IPS DF 6.9 (cell line): Measurements from ENCODE around the gene KCNQ1.
"Not testable (repeated sequence)": the region's sequence is repeated elsewhere in the genome, so short reads cannot be mapped to it uniquely, and the experiment has no call there.

Experiments used
- DNase-seq: peaks from one replicate; pipeline ENCODE4 v3.0.0-alpha.2; 2013; ENCODE audit warnings: low read depth, low spot score
- H3K27ac ChIP-seq: one replicate; pipeline ENCODE4 v1.5.1; 2013; ENCODE audit warnings: low read length, control low read depth
- H3K27me3 ChIP-seq: 2 replicates; pipeline ENCODE4 v1.6.1; 2013; ENCODE audit warnings: mild to moderate bottlenecking, low read length; ENCODE audit not compliant: control insufficient read depth, insufficient read depth
- H3K36me3 ChIP-seq: 2 replicates; pipeline ENCODE4 v1.6.1; 2013; ENCODE audit warnings: low read length; ENCODE audit not compliant: control insufficient read depth, insufficient read depth
- H3K4me1 ChIP-seq: 2 replicates; pipeline ENCODE4 v1.6.1; 2013; ENCODE audit warnings: low read length; ENCODE audit not compliant: control insufficient read depth, insufficient read depth
- H3K4me3 ChIP-seq: 2 replicates; pipeline ENCODE4 v1.5.1; 2013; ENCODE audit warnings: mild to moderate bottlenecking, low read length
- H3K9me3 ChIP-seq: 2 replicates; pipeline ENCODE4 v1.6.1; 2013; ENCODE audit warnings: low read length, inconsistent platforms; ENCODE audit not compliant: control insufficient read depth, insufficient read depth
- WGBS: extraction: QIAGEN DNeasy Blood & Tissue Kit; methylation state at CpG from one replicate; pipeline ENCODE4 v1.1.7; 2013; ENCODE audit warnings: mixed read lengths, missing lambda C conversion rate; ENCODE audit not compliant: insufficient read length, insufficient coverage; 5-methylcytosine and 5-hydroxymethylcytosine counted together

Gene KCNQ1

GRCh38 chr11:2475136-2475918, 30.5 kb downstream of the KCNQ1 start:
- WGBS, result no CpG with 5 or more reads among the region's 17 CpGs
- H3K27ac ChIP-seq, result no peak overlapping the region
- H3K36me3 ChIP-seq, result no peaks in the 10 kb centered on the region
- no peaks in the 10 kb centered on the region for H3K4me1 ChIP-seq
- no peak overlapping the region for H3K4me3 ChIP-seq
- H3K27me3 ChIP-seq, result peaks cover 2% of the 10 kb centered on the region; the same call in 1 of the 2 replicates
- H3K9me3 ChIP-seq, result no peaks in the 10 kb centered on the region; the same call in 1 of the 2 replicates
- no peak for DNase-seq

- no peak for DNase-seq
- H3K27me3 ChIP-seq, result peaks cover 2% of the 10 kb centered on the region; the same call in 1 of the 2 replicates
These were observed 32.4 kb downstream of the KCNQ1 start for GRCh38 chr11:2477254-2477653.

GRCh38 chr11:2477936-2478335, 33.1 kb downstream of the KCNQ1 start:
- Histone ChIP-seq H3K4me3 (no peak overlapping the region), H3K4me1 (no peaks in the 10 kb centered on the region), H3K36me3 (no peaks in the 10 kb centered on the region; the same call in 1 of the 2 replicates), H3K27ac (no peak overlapping the region), H3K27me3 (peaks cover 2% of the 10 kb centered on the region; the same call in 1 of the 2 replicates), H3K9me3 (no peaks in the 10 kb centered on the region; the same call in 1 of the 2 replicates)
- no peak for DNase-seq
- WGBS, result no CpG with 5 or more reads among the region's 8 CpGs

More at GRCh38 chr11:2477254-2477653, 32.4 kb downstream of the KCNQ1 start:
- H3K9me3 ChIP-seq, result no peaks in the 10 kb centered on the region; the same call in 1 of the 2 replicates
- H3K27ac ChIP-seq, result no peak overlapping the region
- H3K36me3 ChIP-seq, result no peaks in the 10 kb centered on the region; the same call in 1 of the 2 replicates
- H3K4me1 ChIP-seq, result no peaks in the 10 kb centered on the region
- WGBS, result no CpG with 5 or more reads among the region's 3 CpGs
- no peak overlapping the region for H3K4me3 ChIP-seq

- H3K27me3 ChIP-seq, H3K27ac ChIP-seq: not testable (repeated sequence)
- no CpG with 5 or more reads among the region's 6 CpGs for WGBS
These were observed 35.5 kb downstream of the KCNQ1 start for GRCh38 chr11:2480067-2480873.

GRCh38 chr11:2480874-2481220, 36.0 kb downstream of the KCNQ1 start:
- Histone ChIP-seq H3K27me3 (peaks cover 3% of the 10 kb centered on the region), H3K27ac (no peak overlapping the region), H3K4me1 (no peaks in the 10 kb centered on the region), H3K9me3 (no peaks in the 10 kb centered on the region; the same call in 1 of the 2 replicates), H3K36me3 (no peaks in the 10 kb centered on the region; the same call in 1 of the 2 replicates), H3K4me3 (no peak overlapping the region)
- WGBS, result no CpG with 5 or more reads among the region's 7 CpGs
- DNase-seq, result no peak

More at GRCh38 chr11:2480067-2480873, 35.5 kb downstream of the KCNQ1 start:
- H3K4me3 ChIP-seq, H3K4me1 ChIP-seq, H3K9me3 ChIP-seq, H3K36me3 ChIP-seq, DNase-seq: not testable (repeated sequence)

- H3K9me3 ChIP-seq, result no peaks in the 10 kb centered on the region; the same call in 1 of the 2 replicates
- H3K4me3 ChIP-seq, result no peak overlapping the region
- H3K36me3 ChIP-seq, result no peaks in the 10 kb centered on the region; the same call in 1 of the 2 replicates
- no peaks in the 10 kb centered on the region for H3K4me1 ChIP-seq
- no CpG with 5 or more reads among the region's 14 CpGs for WGBS
- no peak overlapping the region for H3K27ac ChIP-seq
- H3K27me3 ChIP-seq, result peaks cover 3% of the 10 kb centered on the region
- no peak for DNase-seq
These were observed 36.4 kb downstream of the KCNQ1 start for GRCh38 chr11:2481253-2481652.

GRCh38 chr11:2482204-2482603, 37.4 kb downstream of the KCNQ1 start:
- no peaks in the 10 kb centered on the region; the same call in 1 of the 2 replicates for H3K36me3 ChIP-seq
- H3K4me3 ChIP-seq, result no peak overlapping the region
- no peaks in the 10 kb centered on the region for H3K4me1 ChIP-seq
- no peaks in the 10 kb centered on the region; the same call in 1 of the 2 replicates for H3K9me3 ChIP-seq
- DNase-seq, result no peak
- H3K27me3 ChIP-seq, result peaks cover 3% of the 10 kb centered on the region
- whole genome bisulfite sequencing, result no CpG with 5 or more reads among the region's 3 CpGs
- H3K27ac ChIP-seq, result no peak overlapping the region

GRCh38 chr11:2482745-2483144, 37.9 kb downstream of the KCNQ1 start:
- H3K27ac ChIP-seq, result no peak overlapping the region
- no peak for DNase-seq
- H3K27me3 ChIP-seq, result peaks cover 3% of the 10 kb centered on the region
- no peaks in the 10 kb centered on the region for H3K4me1 ChIP-seq
- no peak overlapping the region for H3K4me3 ChIP-seq
- no peaks in the 10 kb centered on the region; the same call in 1 of the 2 replicates for H3K36me3 ChIP-seq
- H3K9me3 ChIP-seq, result no peaks in the 10 kb centered on the region; the same call in 1 of the 2 replicates
- no CpG with 5 or more reads among the region's 5 CpGs for WGBS

- Histone ChIP-seq H3K27me3 (peaks cover 3% of the 10 kb centered on the region), H3K27ac (no peak overlapping the region), H3K36me3 (no peaks in the 10 kb centered on the region; the same call in 1 of the 2 replicates), H3K4me1 (no peaks in the 10 kb centered on the region), H3K9me3 (no peaks in the 10 kb centered on the region; the same call in 1 of the 2 replicates), H3K4me3 (no peak overlapping the region)
- DNase-seq, result no peak
- WGBS, result no CpG with 5 or more reads among the region's 14 CpGs
These were observed 38.6 kb downstream of the KCNQ1 start for GRCh38 chr11:2483426-2483825.

GRCh38 chr11:2484576-2485125, 39.8 kb downstream of the KCNQ1 start:
- H3K27me3 ChIP-seq, result peaks cover 5% of the 10 kb centered on the region
- no peak overlapping the region for H3K4me3 ChIP-seq
- DNase-seq, result no peak
- no CpG with 5 or more reads among the region's 16 CpGs for whole genome bisulfite sequencing
- H3K4me1 ChIP-seq, result no peaks in the 10 kb centered on the region
- no peak overlapping the region for H3K27ac ChIP-seq
- H3K9me3 ChIP-seq, result no peaks in the 10 kb centered on the region
- H3K36me3 ChIP-seq, result no peaks in the 10 kb centered on the region; the same call in 1 of the 2 replicates
